HG03342 (cell line): Measurements from ENCODE around the gene C14orf119.

ENCODE experiments used
- ATAC-seq: cut with Tn5 transposase; IDR thresholded peaks from one replicate; pipeline ENCODE4 v1.9.1; 2021; ENCODE audit warnings: mild to moderate bottlenecking, moderate library complexity; ENCODE audit not compliant: unreplicated experiment

Gene C14orf119

GRCh38 chr14:23124337-23124954 is 29.1 kb downstream of the C14orf119 start:
- no peak for ATAC-seq

GRCh38 chr14:23125011-23125410 is 29.7 kb downstream of the C14orf119 start:
- no peak for ATAC-seq

DNA sequence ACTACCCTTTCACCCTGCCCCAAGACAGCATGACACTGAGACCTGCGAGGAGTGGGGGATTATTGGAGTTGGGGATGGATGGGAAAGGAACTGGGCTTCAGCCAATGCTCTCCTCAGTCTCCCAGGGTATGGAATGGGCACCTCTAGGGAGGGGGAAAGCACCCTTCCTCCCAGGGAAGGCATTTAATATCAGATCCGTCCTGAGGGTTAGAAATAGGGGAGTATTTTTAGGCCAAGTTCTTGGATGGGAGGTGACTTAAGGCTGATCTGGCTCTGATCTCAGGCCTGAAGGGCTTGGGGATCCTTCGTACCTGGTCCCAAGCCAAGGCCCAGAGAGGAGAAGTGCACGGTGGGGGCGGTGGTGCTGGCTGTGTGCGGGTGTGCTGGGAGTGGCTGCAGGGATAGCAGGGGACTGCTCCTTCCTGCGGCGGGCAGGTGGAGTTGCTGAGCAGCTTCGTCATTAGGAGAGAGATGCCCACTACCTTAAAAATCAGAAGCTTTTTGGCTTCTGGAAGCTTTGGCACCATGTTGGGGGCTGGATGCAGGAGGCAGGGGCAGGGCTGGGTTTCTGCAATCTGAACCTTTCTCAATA is 30.7 kb downstream of the C14orf119 start:
- ATAC-seq, result no peak

DNA sequence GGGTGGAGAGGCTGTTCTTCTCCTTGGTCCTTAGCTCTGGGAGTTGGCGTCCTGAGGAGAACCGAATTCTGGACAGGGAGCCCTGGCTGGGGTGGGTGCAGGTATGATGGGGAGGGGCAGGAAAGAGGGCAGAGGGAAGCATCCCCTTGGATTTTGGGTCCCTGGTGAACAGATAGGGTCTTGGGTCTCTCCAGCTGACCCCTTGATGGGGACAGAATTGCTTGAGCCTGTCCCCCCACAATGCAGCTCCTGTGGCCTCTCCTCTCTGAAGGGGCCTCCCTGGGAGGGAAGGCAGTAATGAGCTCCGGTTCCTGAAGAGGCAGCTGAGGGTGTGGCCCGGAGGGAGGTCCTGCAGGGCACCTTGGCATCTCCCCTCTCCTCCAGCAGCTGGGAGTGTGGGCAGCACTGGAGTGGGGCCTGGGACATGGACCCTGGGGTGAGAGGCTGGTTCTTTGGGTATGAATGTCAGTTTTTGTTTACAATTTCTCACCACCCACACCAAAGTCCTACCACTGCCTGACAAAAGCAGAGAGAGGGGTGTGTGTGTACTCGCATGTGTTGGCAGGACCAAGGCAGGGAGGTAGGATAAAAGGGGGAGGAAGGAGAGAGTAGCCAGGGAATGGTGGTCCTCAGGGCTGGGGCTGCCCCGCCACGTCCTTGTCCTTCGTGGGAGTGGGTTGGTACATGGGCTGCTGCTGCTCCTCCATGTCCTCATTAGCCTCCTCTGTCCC is 31.4 kb downstream of the C14orf119 start:
- ATAC-seq, result no peak

GRCh38 chr14:23127861-23128260 is 32.6 kb downstream of the C14orf119 start:
- ATAC-seq, result no peak

DNA sequence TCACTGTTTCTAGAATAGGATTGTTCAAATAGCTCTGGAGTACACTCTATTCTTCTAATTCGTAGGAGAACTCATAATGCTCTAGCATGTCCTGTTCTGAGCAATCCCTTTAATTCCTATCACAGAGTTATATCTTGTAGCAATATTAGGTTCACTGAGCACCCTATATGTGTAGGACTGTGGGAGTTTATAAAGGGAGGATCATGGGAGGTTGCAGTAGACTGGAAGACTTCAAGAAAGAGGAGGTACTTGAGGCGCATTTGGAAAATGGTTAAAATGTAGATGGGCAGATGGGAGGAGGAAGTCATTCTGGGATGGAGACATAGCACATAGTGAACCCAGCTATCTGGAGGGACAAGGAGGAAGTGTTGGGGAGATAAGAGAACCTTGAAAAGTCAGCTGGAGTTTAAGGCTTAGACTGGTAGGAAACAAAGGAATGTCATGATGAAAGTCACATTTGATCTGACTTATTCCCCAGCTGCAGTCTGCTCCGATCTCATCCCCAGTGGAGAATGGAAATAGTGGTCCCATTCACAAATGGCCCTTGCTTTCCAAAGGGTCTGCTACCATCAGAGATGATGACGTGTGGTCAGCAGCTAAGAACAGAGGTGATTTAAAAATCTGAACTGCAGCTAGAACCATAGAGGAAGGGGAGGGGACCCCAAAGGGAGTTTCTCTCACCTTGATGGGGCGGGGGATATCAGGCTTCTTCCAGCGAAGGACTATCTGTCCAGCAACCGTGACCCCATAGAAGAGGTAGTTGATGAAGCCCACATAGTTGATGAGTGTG is 33.9 kb downstream of the C14orf119 start:
- ATAC-seq, result no peak

DNA sequence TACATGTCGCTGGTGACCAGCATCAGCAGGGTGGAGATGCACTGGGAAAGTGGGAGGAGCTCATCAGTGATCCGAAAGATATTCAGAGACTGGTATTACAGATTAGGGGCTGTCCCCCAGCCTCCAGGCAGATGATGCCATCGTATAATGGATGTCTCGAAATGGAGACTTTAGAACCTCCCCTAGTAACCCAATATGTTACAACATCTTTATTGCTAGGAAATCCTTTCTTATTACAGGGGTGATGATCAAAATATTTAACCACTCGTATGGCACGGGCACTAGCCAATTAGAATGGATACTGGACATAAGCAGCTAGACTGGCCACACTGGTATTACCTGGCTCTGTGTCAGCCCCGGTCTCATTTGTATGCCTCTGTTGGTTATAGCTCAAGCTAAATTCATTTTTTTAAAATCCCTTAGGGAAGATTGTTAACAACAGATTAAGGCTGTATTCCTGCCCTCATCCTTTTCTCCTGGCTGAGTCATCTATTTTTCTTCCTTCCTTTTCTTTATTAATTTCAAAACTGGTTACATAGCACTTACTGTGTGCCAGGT is 34.5 kb downstream of the C14orf119 start:
- ATAC-seq, result no peak

DNA sequence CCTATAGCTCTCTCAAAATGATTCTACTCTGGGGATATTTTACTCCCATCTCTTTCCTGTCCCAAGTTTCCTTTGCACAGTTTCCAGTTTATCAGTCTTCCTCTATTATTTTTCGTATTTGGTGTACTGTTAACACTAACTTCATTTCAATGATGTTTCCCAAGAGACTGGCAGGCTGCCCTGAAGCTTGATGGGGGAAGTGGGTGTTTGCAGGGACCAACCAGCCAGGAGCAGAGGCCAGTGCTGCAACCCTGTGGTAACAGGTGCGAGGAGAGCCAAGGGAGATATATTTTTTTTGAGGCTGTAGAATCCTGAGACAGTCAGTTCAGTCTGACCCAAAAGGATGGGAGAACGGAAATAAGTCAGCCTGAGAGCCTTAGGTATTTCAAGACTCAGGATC is 35.6 kb downstream of the C14orf119 start:
- ATAC-seq, result no peak

- ATAC-seq, result no peak
Measured at GRCh38 chr14:23131482-23131881, 36.2 kb downstream of the C14orf119 start.

DNA sequence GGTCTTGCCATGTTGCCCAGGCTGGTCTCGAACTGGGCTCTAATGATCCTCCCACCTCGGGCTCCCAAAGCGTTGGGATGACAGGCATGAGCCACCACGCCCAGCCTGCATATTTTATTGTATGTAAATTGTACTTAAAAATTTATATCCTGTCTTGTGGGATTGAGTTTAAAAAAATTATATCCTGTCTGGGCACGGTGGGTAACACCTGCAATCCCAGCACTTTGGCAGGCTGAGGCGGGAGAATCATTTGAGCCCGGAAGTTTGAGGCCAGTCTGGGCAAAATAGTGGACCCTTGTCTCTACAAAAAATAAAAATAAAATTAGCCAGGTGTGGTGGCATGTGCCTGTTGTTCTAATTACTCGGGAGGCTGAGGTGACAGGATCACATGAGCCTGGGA is 37.7 kb downstream of the C14orf119 start:
- ATAC-seq, result no peak

GRCh38 chr14:23136566-23137133 is 41.3 kb downstream of the C14orf119 start:
- no peak for ATAC-seq

DNA sequence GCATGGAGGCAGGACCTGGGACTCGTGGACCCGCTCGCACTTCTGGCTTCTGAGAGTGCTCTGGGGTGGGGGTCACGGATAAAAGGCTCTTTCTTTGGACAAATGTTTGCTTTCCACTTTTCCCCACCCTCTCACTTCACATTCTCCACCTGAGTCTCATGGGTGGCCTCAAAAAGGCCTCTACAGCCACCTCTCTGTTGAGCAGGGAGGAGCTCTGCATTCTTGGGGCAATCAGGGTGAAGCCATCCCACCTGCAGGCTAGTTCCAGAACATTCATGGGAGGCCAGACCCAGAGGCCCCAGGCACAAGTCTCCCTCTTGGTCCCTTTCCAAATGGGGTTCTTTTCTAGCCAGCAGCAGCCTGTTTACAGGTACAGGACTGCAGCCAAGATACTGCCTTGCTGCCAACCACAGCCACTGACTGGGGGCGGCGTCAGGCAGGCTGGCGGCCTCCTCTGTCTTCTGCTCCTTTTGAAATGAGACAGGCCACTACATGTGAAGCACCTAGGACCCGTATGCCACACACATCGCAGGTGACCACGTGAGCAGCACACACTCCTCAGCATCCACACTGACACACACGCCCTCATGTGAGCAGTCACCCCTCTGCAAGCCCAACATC is 42.0 kb downstream of the C14orf119 start:
- ATAC-seq, result no peak

GRCh38 chr14:23137813-23138535 is 42.7 kb downstream of the C14orf119 start:
- ATAC-seq, result no peak

- ATAC-seq, result no peak
Measured at GRCh38 chr14:23139874-23140273, 44.6 kb downstream of the C14orf119 start.

- ATAC-seq, result no peak
Measured at GRCh38 chr14:23140371-23140770, 45.1 kb downstream of the C14orf119 start.

GRCh38 chr14:23141706-23142444 is 46.6 kb downstream of the C14orf119 start:
- ATAC-seq, result no peak

DNA sequence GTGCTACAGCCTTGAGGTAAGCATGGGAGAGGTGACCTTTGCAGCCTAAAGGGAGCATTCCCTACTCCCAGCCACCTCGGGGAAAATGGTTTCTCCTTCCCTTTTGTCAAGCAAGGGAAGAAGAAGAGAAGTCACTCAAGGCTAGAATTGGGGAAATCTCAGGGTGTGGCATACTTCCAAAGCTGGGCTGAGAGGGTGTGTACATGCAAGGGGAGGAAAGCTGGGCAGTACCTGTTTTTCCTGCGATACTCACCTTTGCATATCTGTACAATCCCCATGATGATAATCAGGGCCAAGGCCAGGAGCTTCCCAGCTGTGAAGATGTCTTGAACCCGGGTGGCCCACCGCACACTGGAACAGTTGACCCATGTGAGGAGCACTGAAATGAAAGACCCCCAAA is 47.5 kb downstream of the C14orf119 start:
- ATAC-seq, result no peak

GRCh38 chr14:23143911-23144310 is 48.6 kb downstream of the C14orf119 start:
- ATAC-seq, result no peak

- no peak for ATAC-seq
Measured at GRCh38 chr14:23145794-23146350, 50.6 kb downstream of the C14orf119 start.
